HepG2 (cell line): ENCODE measurements around the gene TNXB. TPM values are rescaled to one million over a fixed set of nuclear protein-coding genes. Genes with fewer than 3 reads are reported as not detected.

ENCODE experiments used
- CEBPB ChIP-seq: IDR thresholded peaks from 2 replicates; pipeline ENCODE4 v1.6.1; 2011; ENCODE audit warnings: low read depth, low read length, improper control_type of control experiment, borderline replicate concordance
- E2F2 ChIP-seq: sonication (generic); formaldehyde crosslinking; IDR thresholded peaks from 2 replicates; pipeline ENCODE4 v1.4.0; 2020; ENCODE audit warnings: missing genetic modification reagents, borderline replicate concordance
- GATAD2A ChIP-seq: IDR thresholded peaks from 2 replicates; pipeline ENCODE4 v1.6.1; 2016
- HDAC2 ChIP-seq: sonication (generic); formaldehyde crosslinking; IDR thresholded peaks from 2 replicates; pipeline ENCODE4 v1.4.0; 2020; ENCODE audit warnings: missing genetic modification reagents
- JUND ChIP-seq: sonication (generic); formaldehyde crosslinking; IDR thresholded peaks from 2 replicates; pipeline ENCODE4 v1.8.0; 2022; ENCODE audit warnings: mild to moderate bottlenecking, missing genetic modification reagents
- MIXL1 ChIP-seq: IDR thresholded peaks from 2 replicates; pipeline ENCODE4 v1.6.1; 2016
- MYPOP ChIP-seq: sonication (generic); formaldehyde crosslinking; IDR thresholded peaks from 2 replicates; pipeline ENCODE4 v1.8.1; 2023; ENCODE audit warnings: mild to moderate bottlenecking, moderate library complexity, missing genetic modification reagents
- PHF8 ChIP-seq: sonication (generic); formaldehyde crosslinking; IDR thresholded peaks from 2 replicates; pipeline ENCODE4 v1.5.0; 2020; ENCODE audit warnings: missing genetic modification reagents
- PRPF4 ChIP-seq: fragments of 200-400 bp; formaldehyde crosslinking; IDR thresholded peaks from 2 replicates; pipeline ENCODE4 v1.6.1; 2016; ENCODE audit warnings: low read length, low read depth; ENCODE audit not compliant: poor library complexity, severe bottlenecking
- RBFOX2 ChIP-seq: fragments of 200-400 bp; formaldehyde crosslinking; IDR thresholded peaks from 2 replicates; pipeline ENCODE4 v1.6.1; 2017; ENCODE audit warnings: low read depth, mild to moderate bottlenecking, low read length
- REL ChIP-seq: sonication (generic); formaldehyde crosslinking; conservative IDR thresholded peaks from 2 replicates; pipeline ENCODE4 v1.8.0; 2022; ENCODE audit warnings: mild to moderate bottlenecking, missing genetic modification reagents, moderate library complexity
- SP5 ChIP-seq: IDR thresholded peaks from 2 replicates; pipeline ENCODE4 v1.6.1; 2016; ENCODE audit warnings: low read depth, borderline replicate concordance
- STAG1 ChIP-seq: sonication (generic); formaldehyde crosslinking; IDR thresholded peaks from 2 replicates; pipeline ENCODE4 v1.4.0; 2020; ENCODE audit warnings: missing genetic modification reagents
- ZNF263 ChIP-seq: sonication (generic); formaldehyde crosslinking; IDR thresholded peaks from 2 replicates; pipeline ENCODE4 v1.4.0; 2020; ENCODE audit warnings: missing genetic modification reagents
- ZNF34 ChIP-seq: sonication (generic); formaldehyde crosslinking; IDR thresholded peaks from 2 replicates; pipeline ENCODE4 v1.4.0; 2020; ENCODE audit warnings: mild to moderate bottlenecking, missing genetic modification reagents, borderline replicate concordance
- ZNF382 ChIP-seq: sonication (generic); formaldehyde crosslinking; IDR thresholded peaks from 2 replicates; pipeline ENCODE4 v1.5.0; 2020; ENCODE audit warnings: missing genetic modification reagents, mild to moderate bottlenecking, borderline replicate concordance
- ZNF383 ChIP-seq: sonication (generic); formaldehyde crosslinking; IDR thresholded peaks from 2 replicates; pipeline ENCODE4 v1.4.0; 2020; ENCODE audit warnings: missing genetic modification reagents, mild to moderate bottlenecking, borderline replicate concordance
- ZNF589 ChIP-seq: sonication (generic); formaldehyde crosslinking; conservative IDR thresholded peaks from 2 replicates; pipeline ENCODE4 v1.8.0; 2022; ENCODE audit warnings: mild to moderate bottlenecking, moderate library complexity, missing genetic modification reagents
- polyA plus RNA-seq, 8 experiments: library from polyadenylated mRNA; depleted of rRNA in 3 of 8; stranded (reverse) in 7 of 8; unstranded in 1 of 8; fragments of >200 nt; fragmentation: Illumina TruSeq in 4 of 8; extraction: Trizol in 4 of 8; gene quantifications; 2 replicates each; pipeline versions ENCODE4 v1.2.1 to v1.2.3, GENCODE V29; 2011 to 2016; ENCODE audit warnings: low read depth in 4 of 8, missing spikeins in 1 of 8, mixed read lengths in 1 of 8; ENCODE audit not compliant: insufficient read depth in 1 of 8
- total RNA-seq, 5 experiments: library from RNA; depleted of rRNA; stranded (reverse); fragments of >200 nt; fragmentation: Illumina TruSeq; extraction: Trizol; gene quantifications; 2 replicates each; pipeline ENCODE4 v1.2.3, GENCODE V29; 2016; ENCODE audit warnings: low read depth in 1 of 5
- TF ChIP-seq, protein P1 (sequence below): sonication (generic); formaldehyde crosslinking; IDR thresholded peaks from 2 replicates; pipeline ENCODE4 v1.9.0; 2021; ENCODE audit warnings: missing genetic modification reagents, borderline replicate concordance
- TF ChIP-seq, protein P2 (sequence below): sonication (generic); formaldehyde crosslinking; conservative IDR thresholded peaks from 2 replicates; pipeline ENCODE4 v1.4.0; 2020; ENCODE audit warnings: mild to moderate bottlenecking, missing genetic modification reagents, moderate library complexity
- TF ChIP-seq, protein P3 (sequence below): sonication (generic); formaldehyde crosslinking; IDR thresholded peaks from 2 replicates; pipeline ENCODE4 v1.8.0; 2022; ENCODE audit warnings: missing genetic modification reagents, mild to moderate bottlenecking, inconsistent platforms, borderline replicate concordance

TNXB gene
- total and polyA plus RNA-seq, 2 of the 13 experiments (the other 11 are each of a cell fraction or from before 2014, with no cell fraction given): 1.6 to 2.7 TPM

- TF ChIP-seq MYPOP (CRISPR knock-in tag): peak; percentile 57; the same call in 1 of the 2 replicates
- peak; percentile 62 for TF ChIP-seq RBFOX2
- peak; percentile 28 for TF ChIP-seq PHF8
- TF ChIP-seq CEBPB: no peak
- peak; percentile 38; the same call in 1 of the 2 replicates for TF ChIP-seq HDAC2 (CRISPR knock-in tag)
- peak; percentile 94 for TF ChIP-seq STAG1 (CRISPR knock-in tag)
- peak; percentile 48 for TF ChIP-seq GATAD2A
- TF ChIP-seq, protein P1, sequence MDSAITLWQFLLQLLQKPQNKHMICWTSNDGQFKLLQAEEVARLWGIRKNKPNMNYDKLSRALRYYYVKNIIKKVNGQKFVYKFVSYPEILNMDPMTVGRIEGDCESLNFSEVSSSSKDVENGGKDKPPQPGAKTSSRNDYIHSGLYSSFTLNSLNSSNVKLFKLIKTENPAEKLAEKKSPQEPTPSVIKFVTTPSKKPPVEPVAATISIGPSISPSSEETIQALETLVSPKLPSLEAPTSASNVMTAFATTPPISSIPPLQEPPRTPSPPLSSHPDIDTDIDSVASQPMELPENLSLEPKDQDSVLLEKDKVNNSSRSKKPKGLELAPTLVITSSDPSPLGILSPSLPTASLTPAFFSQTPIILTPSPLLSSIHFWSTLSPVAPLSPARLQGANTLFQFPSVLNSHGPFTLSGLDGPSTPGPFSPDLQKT (CRISPR knock-in tag): no peak
- 0 out of 2 replicates have a peak, but pooled peaks have one; percentile 52 for TF ChIP-seq ZNF383 (CRISPR knock-in tag)
- 0 out of 2 replicates have a peak, but pooled peaks have one; percentile 59 for TF ChIP-seq E2F2
- TF ChIP-seq ZNF263 (CRISPR knock-in tag): peak; percentile 60
- no peak for TF ChIP-seq ZNF589 (CRISPR knock-in tag)
- TF ChIP-seq JUND (CRISPR knock-in tag): no peak; the same call in 1 of the 2 replicates
- no peak for TF ChIP-seq ZNF382 (CRISPR knock-in tag)
- no peak for TF ChIP-seq PRPF4
- 0 out of 2 replicates have a peak, but pooled peaks have one; percentile 18 for TF ChIP-seq MIXL1 (CRISPR knock-in tag)
- TF ChIP-seq REL (CRISPR knock-in tag): no peak
- 0 out of 2 replicates have a peak, but pooled peaks have one; percentile 64 for TF ChIP-seq ZNF34
- TF ChIP-seq, protein P2, sequence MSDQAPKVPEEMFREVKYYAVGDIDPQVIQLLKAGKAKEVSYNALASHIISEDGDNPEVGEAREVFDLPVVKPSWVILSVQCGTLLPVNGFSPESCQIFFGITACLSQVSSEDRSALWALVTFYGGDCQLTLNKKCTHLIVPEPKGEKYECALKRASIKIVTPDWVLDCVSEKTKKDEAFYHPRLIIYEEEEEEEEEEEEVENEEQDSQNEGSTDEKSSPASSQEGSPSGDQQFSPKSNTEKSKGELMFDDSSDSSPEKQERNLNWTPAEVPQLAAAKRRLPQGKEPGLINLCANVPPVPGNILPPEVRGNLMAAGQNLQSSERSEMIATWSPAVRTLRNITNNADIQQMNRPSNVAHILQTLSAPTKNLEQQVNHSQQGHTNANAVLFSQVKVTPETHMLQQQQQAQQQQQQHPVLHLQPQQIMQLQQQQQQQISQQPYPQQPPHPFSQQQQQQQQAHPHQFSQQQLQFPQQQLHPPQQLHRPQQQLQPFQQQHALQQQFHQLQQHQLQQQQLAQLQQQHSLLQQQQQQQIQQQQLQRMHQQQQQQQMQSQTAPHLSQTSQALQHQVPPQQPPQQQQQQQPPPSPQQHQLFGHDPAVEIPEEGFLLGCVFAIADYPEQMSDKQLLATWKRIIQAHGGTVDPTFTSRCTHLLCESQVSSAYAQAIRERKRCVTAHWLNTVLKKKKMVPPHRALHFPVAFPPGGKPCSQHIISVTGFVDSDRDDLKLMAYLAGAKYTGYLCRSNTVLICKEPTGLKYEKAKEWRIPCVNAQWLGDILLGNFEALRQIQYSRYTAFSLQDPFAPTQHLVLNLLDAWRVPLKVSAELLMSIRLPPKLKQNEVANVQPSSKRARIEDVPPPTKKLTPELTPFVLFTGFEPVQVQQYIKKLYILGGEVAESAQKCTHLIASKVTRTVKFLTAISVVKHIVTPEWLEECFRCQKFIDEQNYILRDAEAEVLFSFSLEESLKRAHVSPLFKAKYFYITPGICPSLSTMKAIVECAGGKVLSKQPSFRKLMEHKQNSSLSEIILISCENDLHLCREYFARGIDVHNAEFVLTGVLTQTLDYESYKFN (CRISPR knock-in tag): peak; percentile 67
- TF ChIP-seq, protein P3, sequence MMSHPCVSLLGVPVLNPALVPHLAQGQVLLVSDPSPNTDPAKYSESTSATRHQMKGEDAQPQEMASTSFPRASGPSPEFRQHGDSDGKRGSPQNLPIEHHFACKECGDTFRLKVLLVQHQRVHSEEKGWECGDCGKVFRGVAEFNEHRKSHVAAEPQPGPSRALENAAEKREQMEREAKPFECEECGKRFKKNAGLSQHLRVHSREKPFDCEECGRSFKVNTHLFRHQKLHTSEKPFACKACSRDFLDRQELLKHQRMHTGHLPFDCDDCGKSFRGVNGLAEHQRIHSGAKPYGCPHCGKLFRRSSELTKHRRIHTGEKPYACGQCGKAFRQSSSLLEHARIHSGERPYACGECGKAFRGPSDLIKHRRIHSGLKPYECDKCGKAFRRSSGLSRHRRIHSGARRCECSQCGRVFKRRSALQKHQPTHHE: peak; percentile 62; the same call in 1 of the 2 replicates
- peak; percentile 29; the same call in 1 of the 2 replicates for TF ChIP-seq SP5
Observed at GRCh38 chr6:32118782-32119628, 9.9 kb upstream of the TNXB start (continued).
